GM19240 (cell line): ENCODE measurements around the gene MYO1B.

ENCODE experiments used
- DNase-seq: peaks from one replicate; pipeline ENCODE4 v3.0.0; 2011; ENCODE audit warnings: low spot score; ENCODE audit not compliant: insufficient read length

Gene MYO1B

DNA sequence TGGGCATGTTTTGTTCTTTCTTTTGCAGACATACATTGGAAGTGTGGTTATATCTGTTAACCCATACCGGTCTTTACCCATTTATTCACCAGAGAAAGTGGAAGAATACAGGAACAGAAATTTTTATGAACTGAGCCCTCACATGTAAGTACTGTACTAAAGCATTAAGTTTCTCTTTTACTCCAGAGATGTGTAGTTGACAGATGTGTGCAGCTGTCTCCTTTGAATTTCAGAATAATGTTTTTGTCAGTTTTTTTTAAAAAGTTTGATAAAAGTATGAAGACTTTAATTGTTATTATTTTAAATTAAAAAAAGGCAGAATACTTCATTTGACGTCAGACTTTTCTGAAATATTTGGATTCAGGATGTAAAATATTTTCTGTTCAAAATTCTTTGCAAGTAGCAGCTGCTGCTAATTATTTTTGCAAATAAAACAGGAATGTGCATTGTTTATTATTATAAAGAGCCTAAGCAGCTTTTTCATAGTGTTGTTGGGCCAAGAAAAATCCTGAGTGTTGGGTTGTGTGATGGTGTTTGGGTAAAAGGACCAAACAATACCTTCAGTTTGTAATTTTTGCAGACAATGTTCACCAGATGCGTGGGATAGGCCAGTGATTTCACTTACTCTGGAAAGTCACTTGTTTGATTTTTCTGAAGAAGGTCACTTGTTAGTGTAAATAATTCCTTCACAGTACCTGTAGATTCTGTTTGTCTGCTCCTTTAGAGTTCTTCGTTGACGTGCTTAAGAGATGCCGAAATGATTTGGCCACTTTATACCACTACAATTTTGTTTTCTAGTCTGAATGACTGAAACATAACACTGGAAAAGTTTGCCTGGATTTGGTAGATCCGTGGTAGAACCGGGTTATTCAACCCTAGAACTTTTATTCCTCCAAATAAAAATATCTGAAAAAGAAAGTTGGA lies 51.1 kb downstream of the MYO1B start:
- no peak for DNase-seq

DNA sequence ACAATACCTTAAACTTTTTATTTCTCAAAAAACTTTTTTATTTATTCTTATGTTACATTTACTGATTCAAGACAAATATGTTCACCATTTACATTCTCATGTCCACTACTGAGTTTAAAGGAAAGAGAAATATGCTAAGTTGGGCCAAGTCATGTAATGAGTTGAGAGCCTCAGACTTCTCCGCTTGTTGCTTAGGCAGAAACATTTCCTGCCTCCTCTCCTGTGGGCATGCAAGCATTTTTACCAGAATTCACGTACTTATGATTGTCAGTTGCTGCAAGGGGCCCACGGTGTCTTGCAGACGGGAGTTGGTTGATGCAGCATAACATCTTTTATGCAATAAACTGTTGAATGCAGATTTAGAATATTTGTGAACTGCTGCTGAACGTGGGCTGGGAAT lies 51.8 kb downstream of the MYO1B start:
- no peak for DNase-seq

DNA sequence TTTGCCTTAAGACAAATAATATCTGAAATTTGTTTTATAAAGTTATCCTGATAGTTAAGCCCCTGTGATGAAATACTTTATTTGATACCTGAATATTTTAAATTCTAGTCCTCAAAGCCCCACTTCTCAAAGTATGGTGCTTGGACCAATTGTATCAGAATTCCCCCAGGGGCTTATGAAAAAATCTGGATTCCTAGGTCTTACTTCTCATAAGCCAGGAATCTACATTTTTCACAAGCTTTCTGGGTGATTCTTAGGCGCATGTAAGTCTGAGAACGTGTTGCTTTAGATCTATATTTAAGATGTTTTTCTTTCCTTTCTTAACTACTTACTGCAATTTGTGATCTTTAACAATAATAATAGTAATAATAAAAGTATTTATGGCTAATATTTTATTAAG lies 53.1 kb downstream of the MYO1B start:
- no peak for DNase-seq

- no peak for DNase-seq
These were observed 53.8 kb downstream of the MYO1B start for GRCh38 chr2:191299010-191299409.

GRCh38 chr2:191299866-191300265 lies 54.7 kb downstream of the MYO1B start:
- DNase-seq, result no peak

GRCh38 chr2:191301971-191302370 lies 56.8 kb downstream of the MYO1B start:
- DNase-seq, result no peak

DNA sequence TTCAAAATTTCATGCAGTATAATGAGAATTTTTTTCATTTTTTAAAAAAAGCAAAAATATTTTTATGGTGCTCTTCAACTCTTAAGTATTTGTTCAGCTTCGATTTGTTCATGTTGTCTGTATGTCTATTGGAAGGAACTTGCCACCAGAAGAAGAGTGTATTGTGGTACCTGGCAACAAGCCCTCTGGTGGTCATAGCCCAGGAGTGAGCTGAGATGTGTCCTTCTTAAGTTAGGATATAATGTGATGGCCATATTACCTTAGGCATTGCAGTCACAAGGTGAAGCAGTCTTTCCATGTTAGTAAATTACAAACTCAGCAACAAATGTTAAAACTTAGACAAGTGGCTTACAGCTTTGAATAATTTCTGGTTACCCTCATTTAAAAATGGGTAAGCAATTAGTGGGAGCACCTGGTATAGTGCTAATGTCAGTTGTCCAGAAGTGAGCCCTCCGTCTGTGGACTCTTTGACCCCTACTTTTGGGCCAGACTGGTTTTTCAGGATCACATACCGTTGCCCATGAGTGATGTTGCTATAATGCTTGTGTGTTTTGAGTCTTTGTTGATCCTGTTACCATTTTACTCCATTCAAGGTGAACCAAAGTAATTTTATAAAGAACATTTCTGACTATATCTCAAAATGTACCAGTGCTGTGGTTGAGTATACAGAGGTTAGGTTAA lies 57.4 kb downstream of the MYO1B start:
- DNase-seq, result no peak

GRCh38 chr2:191303140-191304005 lies 58.2 kb downstream of the MYO1B start:
- DNase-seq, result no peak

DNA sequence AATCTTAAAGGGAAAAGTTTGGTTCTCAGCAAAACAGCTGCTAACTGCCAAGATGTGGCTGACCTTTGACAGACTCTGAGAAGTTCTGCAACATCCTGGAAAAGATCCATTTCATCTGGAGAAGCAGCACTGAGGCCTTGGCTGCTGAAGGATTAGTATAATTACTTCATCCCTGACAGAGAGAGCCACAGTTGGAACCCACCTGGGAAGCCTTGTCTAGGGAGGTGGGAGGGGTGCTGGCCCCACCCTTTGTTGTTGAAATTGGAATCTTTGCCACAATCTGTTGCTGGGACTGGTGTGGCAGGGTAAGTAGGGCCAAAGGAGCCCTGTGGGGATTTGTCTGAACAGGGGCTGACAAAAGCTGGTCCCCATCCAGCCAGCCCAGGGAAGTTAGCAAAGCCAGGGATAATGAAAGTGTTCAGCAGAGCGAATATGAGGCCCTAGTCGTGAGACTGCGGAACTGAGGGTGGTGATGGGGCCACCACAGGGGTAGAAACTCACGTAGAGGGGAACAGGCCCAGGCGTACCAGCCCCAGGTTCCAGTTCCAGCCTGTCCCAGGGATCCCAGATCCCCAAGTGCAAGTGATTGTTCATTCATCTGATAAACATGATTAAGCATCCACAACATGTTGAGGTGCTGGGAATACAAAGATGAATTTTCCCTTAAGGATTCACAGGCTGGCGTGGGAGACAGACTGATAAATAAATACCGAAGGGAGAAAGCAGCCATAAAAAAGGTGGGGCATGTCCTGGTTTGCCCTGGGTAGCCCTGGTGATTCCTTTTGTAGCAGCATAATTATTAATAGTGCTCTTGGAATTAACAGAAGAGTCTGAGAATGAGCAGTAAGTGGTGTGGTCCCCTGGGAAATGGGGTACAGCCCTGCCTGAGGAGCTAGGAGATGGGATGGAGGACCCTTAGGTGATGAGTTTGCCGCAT lies 60.0 kb downstream of the MYO1B start:
- DNase-seq, result no peak

- DNase-seq, result no peak
These were observed 62.8 kb downstream of the MYO1B start for GRCh38 chr2:191308026-191308425.

- no peak for DNase-seq
These were observed 66.0 kb downstream of the MYO1B start for GRCh38 chr2:191311156-191311555.

DNA sequence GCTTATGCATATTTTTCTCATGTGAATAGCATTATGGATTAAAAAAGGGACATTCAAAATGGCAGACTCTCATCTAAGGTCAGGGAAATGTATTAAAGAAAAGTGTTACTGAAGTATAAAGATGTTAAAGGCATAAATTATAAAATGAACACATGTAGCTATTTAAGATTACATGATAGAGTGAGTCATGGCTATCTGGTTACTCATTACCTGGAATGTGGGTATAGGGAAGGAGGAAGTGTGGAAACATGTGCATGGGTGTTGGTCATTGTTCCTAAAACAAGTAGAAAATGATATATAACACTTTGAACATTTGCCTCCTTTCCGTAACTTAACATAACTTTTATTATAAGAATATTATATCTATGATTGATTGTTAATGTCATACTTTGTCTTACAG lies 66.4 kb downstream of the MYO1B start:
- no peak for DNase-seq

DNA sequence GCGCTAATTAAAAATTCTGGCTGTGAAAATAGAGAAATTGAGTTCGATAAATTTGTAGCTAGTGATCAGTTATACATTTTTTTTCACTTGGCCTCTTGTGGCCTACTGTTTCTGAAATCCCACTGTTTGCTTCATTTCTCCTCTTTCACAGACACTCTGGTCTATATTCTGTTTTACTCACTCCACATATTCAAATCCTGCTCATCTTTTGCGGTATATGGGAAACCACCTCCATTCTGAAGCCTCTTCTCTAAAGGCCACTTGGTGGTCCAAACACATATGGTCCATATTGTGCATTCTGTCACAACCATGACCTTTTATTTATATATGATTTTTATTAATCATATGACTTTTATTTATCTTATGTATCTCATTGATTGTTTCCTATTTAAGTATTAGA lies 67.0 kb downstream of the MYO1B start:
- DNase-seq, result no peak

- DNase-seq, result no peak
These were observed 67.5 kb downstream of the MYO1B start for GRCh38 chr2:191312662-191313061.

DNA sequence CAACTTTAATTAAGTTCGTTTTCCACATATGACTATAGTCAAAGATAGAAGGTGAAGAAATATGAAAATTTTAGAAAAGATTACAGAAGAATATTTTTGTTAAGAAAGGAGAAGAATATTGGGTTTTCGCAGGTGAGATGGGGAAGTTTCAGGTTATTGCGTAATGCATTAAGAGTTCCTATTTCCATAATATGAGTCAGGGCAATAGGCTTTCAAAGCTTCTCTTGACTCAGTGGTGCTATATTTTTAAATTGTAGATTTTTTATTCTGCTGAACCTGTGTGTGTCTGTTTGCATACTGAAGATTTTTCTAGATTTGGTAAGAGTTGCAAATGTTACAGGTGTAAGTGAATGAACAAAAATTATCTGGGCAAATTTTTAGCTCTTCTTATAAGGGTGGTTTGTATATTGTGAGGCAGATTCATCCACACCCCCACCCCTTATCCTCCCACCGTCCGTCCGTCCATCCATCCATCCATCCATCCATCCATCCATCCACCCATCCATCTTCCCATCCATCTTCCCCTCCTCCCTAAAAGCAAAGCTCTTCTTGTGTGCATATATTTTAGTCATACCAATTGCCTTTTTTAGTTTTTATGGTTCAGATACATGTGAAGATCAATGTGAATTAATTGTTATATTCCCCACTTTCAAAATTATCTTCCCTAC lies 69.6 kb downstream of the MYO1B start:
- DNase-seq, result no peak

GRCh38 chr2:191315365-191315752 lies 70.2 kb downstream of the MYO1B start:
- DNase-seq, result no peak

- DNase-seq, result no peak
These were observed 71.2 kb downstream of the MYO1B start for GRCh38 chr2:191316246-191316994.

GRCh38 chr2:191318037-191318728 lies 73.0 kb downstream of the MYO1B start:
- DNase-seq, result no peak

GRCh38 chr2:191318729-191319078 lies 73.5 kb downstream of the MYO1B start:
- no peak for DNase-seq
